Measurements from ENCODE around the gene ABCA13. TPM values are rescaled to one million over a fixed set of nuclear protein-coding genes. Genes with fewer than 3 reads are reported as not detected.

The ABCA13 gene
- polyA plus RNA-seq, 1 of the 3 experiments (the other 2 are of a cell fraction) = not detected

DNA sequence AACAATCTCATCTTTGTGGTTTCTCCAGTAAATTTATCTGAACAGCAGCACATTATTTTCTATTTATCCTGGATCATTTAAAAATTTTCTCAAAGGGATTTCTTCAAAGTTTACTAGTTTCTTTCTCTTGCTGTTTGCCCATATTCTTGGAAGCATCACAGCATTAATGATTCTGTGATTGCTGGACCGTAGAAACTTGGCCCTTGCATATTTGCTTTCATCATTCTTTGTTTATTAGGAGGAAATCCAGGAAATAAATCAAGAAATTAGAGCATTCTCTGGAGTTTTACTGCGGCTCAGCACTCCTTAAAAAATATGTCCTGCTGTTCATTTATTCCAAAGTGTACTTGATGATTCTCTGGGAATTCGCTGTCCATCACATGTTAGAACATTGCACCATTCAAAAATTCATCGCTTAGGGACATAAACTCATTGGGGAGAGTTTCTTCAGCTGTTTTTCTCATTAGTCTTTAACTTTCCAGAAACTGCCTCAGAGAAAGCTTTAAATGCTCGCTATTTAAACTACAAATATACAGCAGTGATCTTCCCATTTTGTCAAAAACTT lies 489.1 kb downstream of the ABCA13 start:
- DNase-seq = no peak
- no peaks in the 10 kb centered on the region for H3K27me3 ChIP-seq (ENCODE audit: insufficient read depth)
- H3K9me3 ChIP-seq = no peaks in the 10 kb centered on the region
- H3K4me2 ChIP-seq = no peak overlapping the region
- H3K4me1 ChIP-seq (ENCODE audit: control insufficient read depth in 1 of 2, insufficient read depth in 2 of 2, low read depth in 1 of 2, low read length in 1 of 2) = no peaks in the 10 kb centered on the region
- H2AFZ ChIP-seq (ENCODE audit: low read depth) = no peak overlapping the region
- no peaks in the 10 kb centered on the region for H4K20me1 ChIP-seq (ENCODE audit: insufficient read depth)
- H3K9ac ChIP-seq = no peak overlapping the region
- no peak overlapping the region for H3K27ac ChIP-seq (ENCODE audit: low read depth in 2 of 2, low read length in 1 of 2)
- WGBS (ENCODE audit: low lambda C conversion rate) = 2% methylated on average over 5 of the region's 5 CpGs
- H3K79me2 ChIP-seq (ENCODE audit: insufficient read depth) = no peaks in the 10 kb centered on the region
- ChIA-PET CTCF (no interaction called here), POLR2A (no interaction called here)
- no peaks in the 10 kb centered on the region for H3F3A ChIP-seq (replicated peaks; ENCODE audit: insufficient read depth)
- no peaks in the 10 kb centered on the region for H3K9me2 ChIP-seq
- TF ChIP-seq ELF1 (IDR thresholded peaks at IDR 0.05) (no peak), TEAD4 (IDR thresholded peaks at IDR 0.05; ENCODE audit: borderline replicate concordance, insufficient read depth) (no peak), USF1 (IDR thresholded peaks at IDR 0.05; ENCODE audit: borderline replicate concordance, low read depth) (no peak), YY1 (IDR thresholded peaks at IDR 0.05; ENCODE audit: low read depth) (no peak), SMC3 (IDR thresholded peaks at IDR 0.05; ENCODE audit: low read depth, low read length) (no peak), SIN3A (IDR thresholded peaks at IDR 0.05; ENCODE audit: borderline replicate concordance, low read depth, low read length) (no peak), MEF2A (IDR thresholded peaks at IDR 0.05; ENCODE audit: borderline replicate concordance, low read depth) (no peak), NRF1 (IDR thresholded peaks at IDR 0.05; ENCODE audit: low read depth, low read length) (no peak), RFX5 (IDR thresholded peaks at IDR 0.05; ENCODE audit: low read length) (no peak)
- no peaks in the 10 kb centered on the region for H3K36me3 ChIP-seq (replicated peaks in 1 of 2; ENCODE audit: control insufficient read depth in 1 of 2, insufficient read depth in 2 of 2, low read length in 1 of 2)
- H3K4me3 ChIP-seq (ENCODE audit: low read depth in 2 of 2, low read length in 1 of 2) = no peak overlapping the region; a peak in 1 of 4 replicates

DNA sequence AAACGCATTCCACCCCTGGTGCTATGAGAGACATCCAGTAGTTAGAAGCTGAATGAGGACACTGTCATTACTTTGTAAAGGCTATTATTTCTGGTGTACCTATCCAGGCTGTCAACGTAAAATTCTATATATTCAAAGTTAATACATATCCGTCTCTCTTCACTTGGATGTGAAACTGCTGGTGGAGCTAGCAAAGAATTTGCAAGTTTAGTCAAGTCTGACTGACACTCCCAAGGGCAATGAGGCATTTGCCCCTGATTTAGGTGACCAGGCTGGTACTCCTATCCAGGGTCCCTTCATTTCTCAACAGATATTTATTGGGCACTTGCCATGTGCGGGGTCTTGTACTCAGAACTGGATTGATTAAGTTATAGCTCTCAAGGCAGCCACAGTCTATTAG lies 493.0 kb downstream of the ABCA13 start:
- no peaks in the 10 kb centered on the region for H3K4me1 ChIP-seq (ENCODE audit: control insufficient read depth in 1 of 2, insufficient read depth in 2 of 2, low read depth in 1 of 2, low read length in 1 of 2)
- H3K4me2 ChIP-seq = no peak overlapping the region
- no peak overlapping the region for H3K27ac ChIP-seq (ENCODE audit: low read depth in 2 of 2, low read length in 1 of 2)
- no peak for DNase-seq
- no peaks in the 10 kb centered on the region for H3F3A ChIP-seq (replicated peaks; ENCODE audit: insufficient read depth)
- CTCF ChIA-PET = interaction anchor here (1.6 kb wide), 1 partner anchor 10 kb away, joined by 7 read pairs; no protein-coding TSS in a partner anchor
- no peaks in the 10 kb centered on the region for H3K79me2 ChIP-seq (ENCODE audit: insufficient read depth)
- H2AFZ ChIP-seq (ENCODE audit: low read depth) = no peak overlapping the region
- no peaks in the 10 kb centered on the region for H4K20me1 ChIP-seq (ENCODE audit: insufficient read depth)
- H3K9ac ChIP-seq = no peak overlapping the region
- H3K4me3 ChIP-seq (ENCODE audit: low read depth in 2 of 2, low read length in 1 of 2) = no peak overlapping the region
- TF ChIP-seq FOXM1 (IDR thresholded peaks at IDR 0.05; ENCODE audit: low read depth) = no peak
- TF ChIP-seq, protein P1, sequence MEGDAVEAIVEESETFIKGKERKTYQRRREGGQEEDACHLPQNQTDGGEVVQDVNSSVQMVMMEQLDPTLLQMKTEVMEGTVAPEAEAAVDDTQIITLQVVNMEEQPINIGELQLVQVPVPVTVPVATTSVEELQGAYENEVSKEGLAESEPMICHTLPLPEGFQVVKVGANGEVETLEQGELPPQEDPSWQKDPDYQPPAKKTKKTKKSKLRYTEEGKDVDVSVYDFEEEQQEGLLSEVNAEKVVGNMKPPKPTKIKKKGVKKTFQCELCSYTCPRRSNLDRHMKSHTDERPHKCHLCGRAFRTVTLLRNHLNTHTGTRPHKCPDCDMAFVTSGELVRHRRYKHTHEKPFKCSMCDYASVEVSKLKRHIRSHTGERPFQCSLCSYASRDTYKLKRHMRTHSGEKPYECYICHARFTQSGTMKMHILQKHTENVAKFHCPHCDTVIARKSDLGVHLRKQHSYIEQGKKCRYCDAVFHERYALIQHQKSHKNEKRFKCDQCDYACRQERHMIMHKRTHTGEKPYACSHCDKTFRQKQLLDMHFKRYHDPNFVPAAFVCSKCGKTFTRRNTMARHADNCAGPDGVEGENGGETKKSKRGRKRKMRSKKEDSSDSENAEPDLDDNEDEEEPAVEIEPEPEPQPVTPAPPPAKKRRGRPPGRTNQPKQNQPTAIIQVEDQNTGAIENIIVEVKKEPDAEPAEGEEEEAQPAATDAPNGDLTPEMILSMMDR (IDR thresholded peaks at IDR 0.05) = no peak
- TF ChIP-seq TAF1 (IDR thresholded peaks at IDR 0.05; ENCODE audit: borderline replicate concordance, low read depth, low read length) = no peak
- TF ChIP-seq GABPA (IDR thresholded peaks at IDR 0.05; ENCODE audit: low read depth) = no peak
- TF ChIP-seq IRF3 (IDR thresholded peaks at IDR 0.05; ENCODE audit: low read depth, low read length) = no peak
- no peak for TF ChIP-seq MEF2A (IDR thresholded peaks at IDR 0.05; ENCODE audit: borderline replicate concordance, low read depth)
- no peak for TF ChIP-seq PBX3 (IDR thresholded peaks at IDR 0.05)
- TF ChIP-seq JUND (IDR thresholded peaks at IDR 0.05) = no peak
- TF ChIP-seq EZH2phosphoT487 (IDR thresholded peaks at IDR 0.05; ENCODE audit: borderline replicate concordance, low read depth) = no peak
- TF ChIP-seq YY1 (IDR thresholded peaks at IDR 0.05; ENCODE audit: low read depth) = no peak
- no peak for TF ChIP-seq NFIC (IDR thresholded peaks at IDR 0.05; ENCODE audit: borderline replicate concordance)
- TF ChIP-seq CHD2 (IDR thresholded peaks at IDR 0.05; ENCODE audit: low read length, partially characterized antibody) = no peak
- TF ChIP-seq, protein P2, sequence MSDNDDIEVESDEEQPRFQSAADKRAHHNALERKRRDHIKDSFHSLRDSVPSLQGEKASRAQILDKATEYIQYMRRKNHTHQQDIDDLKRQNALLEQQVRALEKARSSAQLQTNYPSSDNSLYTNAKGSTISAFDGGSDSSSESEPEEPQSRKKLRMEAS (IDR thresholded peaks at IDR 0.05; ENCODE audit: low read depth) = no peak
- no peak for TF ChIP-seq RAD21 (IDR thresholded peaks at IDR 0.05; ENCODE audit: low read length)
- H3K27me3 ChIP-seq (ENCODE audit: insufficient read depth) = no peaks in the 10 kb centered on the region
- no peaks in the 10 kb centered on the region for H3K9me2 ChIP-seq
- POLR2A ChIA-PET = no interaction called here
- 4% methylated on average over 4 of the region's 4 CpGs for WGBS (ENCODE audit: low lambda C conversion rate)
- H3K36me3 ChIP-seq (replicated peaks in 1 of 2; ENCODE audit: control insufficient read depth in 1 of 2, insufficient read depth in 2 of 2, low read length in 1 of 2) = no peaks in the 10 kb centered on the region
- no peaks in the 10 kb centered on the region for H3K9me3 ChIP-seq
